BJ (cell line): ENCODE measurements around the gene KCNIP2. TPM values are rescaled to one million over a fixed set of nuclear protein-coding genes. Genes with fewer than 3 reads are reported as not detected.

Experiments used
- CTCF ChIA-PET: fragments of 350-600 bp; formaldehyde crosslinking; extraction: SDS; loops from one replicate; lab custom pipeline; 2021; ENCODE audit warnings: antibody characterized with exemption, inconsistent platforms; lab: Yijun Ruan, JAX
- POLR2A ChIA-PET: fragments of 300-600 bp; sonication (Branson Sonifier 250); formaldehyde crosslinking; extraction: SDS; loops from one replicate; lab custom pipeline; 2021; ENCODE audit warnings: antibody characterized with exemption; lab: Charles Lee
- DNase-seq: peaks from one replicate; pipeline ENCODE4 v3.0.0-alpha.2; 2011; ENCODE audit warnings: low read depth
- H3K27me3 ChIP-seq: 2 replicates; pipeline ENCODE4 v1.6.0; 2011; ENCODE audit warnings: low read length; ENCODE audit not compliant: control insufficient read depth, insufficient read depth
- H3K36me3 ChIP-seq: 2 replicates; pipeline ENCODE4 v1.5.1; 2011; ENCODE audit warnings: low read length; ENCODE audit not compliant: control insufficient read depth, insufficient read depth
- H3K4me3 ChIP-seq: 2 replicates; pipeline ENCODE4 v1.5.1; 2011; ENCODE audit warnings: low read depth, mild to moderate bottlenecking, control low read depth, low read length
- polyA plus RNA-seq: library from polyadenylated mRNA; depleted of rRNA; stranded (reverse); fragments of >200 nt; gene quantifications from 2 replicates; pipeline ENCODE4 v1.2.3, GENCODE V29; 2011
- TF ChIP-seq, protein P1 (sequence below): IDR thresholded peaks from 2 replicates; pipeline ENCODE4 v1.5.1; 2011; ENCODE audit warnings: low read depth, mild to moderate bottlenecking, control low read depth, inconsistent platforms, low read length, moderate library complexity; ENCODE audit not compliant: insufficient read depth

The KCNIP2 gene
- polyA plus RNA-seq, 1 experiment: 0.38 TPM

DNA sequence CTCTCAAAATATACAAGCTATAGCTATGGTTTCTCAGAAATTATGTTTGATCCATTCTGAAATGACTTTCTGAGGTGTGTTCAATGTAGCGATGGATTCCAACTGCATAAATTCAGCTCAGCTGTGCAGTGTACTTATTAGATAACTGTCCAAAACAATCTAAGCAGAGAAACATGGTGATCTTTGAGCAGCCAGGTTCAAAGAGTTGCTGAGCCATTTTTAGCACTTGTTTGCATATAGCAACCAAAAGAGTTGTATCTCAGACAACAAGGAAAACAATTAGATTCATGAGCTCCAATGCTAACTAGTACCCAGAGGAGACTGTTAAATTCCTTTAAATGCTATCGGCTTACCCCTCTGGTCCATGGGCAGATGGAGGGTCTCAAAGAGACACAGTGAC is 15.9 kb upstream of the KCNIP2 start:
- ChIA-PET CTCF (interaction anchor here (0.6 to 1.1 kb wide), 3 partner anchors 18 to 717 kb away, joined by 3 to 6 read pairs (median 3); no protein-coding TSS in a partner anchor), POLR2A (no interaction called here)
- DNase-seq: no peak
- TF ChIP-seq, protein P1, sequence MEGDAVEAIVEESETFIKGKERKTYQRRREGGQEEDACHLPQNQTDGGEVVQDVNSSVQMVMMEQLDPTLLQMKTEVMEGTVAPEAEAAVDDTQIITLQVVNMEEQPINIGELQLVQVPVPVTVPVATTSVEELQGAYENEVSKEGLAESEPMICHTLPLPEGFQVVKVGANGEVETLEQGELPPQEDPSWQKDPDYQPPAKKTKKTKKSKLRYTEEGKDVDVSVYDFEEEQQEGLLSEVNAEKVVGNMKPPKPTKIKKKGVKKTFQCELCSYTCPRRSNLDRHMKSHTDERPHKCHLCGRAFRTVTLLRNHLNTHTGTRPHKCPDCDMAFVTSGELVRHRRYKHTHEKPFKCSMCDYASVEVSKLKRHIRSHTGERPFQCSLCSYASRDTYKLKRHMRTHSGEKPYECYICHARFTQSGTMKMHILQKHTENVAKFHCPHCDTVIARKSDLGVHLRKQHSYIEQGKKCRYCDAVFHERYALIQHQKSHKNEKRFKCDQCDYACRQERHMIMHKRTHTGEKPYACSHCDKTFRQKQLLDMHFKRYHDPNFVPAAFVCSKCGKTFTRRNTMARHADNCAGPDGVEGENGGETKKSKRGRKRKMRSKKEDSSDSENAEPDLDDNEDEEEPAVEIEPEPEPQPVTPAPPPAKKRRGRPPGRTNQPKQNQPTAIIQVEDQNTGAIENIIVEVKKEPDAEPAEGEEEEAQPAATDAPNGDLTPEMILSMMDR: no peak
- Histone ChIP-seq H3K27me3 (no peaks in the 10 kb centered on the region), H3K4me3 (no peak overlapping the region), H3K36me3 (no peaks in the 10 kb centered on the region)

DNA sequence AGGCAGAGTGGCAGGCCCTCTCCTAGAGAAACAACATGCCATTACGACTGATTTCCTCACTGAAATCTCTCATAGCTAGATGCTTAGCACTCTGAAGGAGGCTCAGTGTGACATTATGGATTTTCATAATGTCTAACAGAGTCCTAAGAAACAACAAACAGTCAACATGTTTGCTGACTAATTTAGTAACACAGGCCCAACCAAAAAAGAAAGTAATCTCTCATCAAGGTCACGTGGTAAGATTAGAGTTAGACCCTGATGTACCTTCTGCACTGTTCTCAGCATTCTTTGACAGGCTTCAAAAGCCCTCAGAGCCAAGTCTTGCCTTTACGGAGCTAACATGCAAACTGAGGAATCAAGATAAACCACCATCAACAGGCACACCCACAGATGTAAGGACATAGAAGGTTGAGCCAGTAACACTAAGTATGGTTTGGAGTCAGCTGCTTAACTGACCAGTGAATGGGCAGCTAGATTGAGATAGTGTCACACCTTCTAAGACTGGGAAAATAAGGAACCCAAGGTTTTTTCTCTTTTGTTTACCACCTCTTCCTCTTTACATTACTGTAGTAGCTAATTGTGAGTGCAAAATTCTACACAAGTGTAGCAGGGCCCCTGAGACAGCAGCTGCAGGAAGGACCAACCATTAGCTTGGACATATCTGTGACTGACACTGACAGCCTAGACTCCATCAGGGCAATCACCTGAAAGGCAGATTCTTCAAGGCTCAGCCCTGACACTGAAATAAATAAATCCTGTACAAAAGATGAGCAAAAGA is 15.3 kb upstream of the KCNIP2 start:
- no peaks in the 10 kb centered on the region for H3K27me3 ChIP-seq
- no peak overlapping the region for H3K4me3 ChIP-seq
- POLR2A ChIA-PET: no interaction called here
- DNase-seq: no peak
- TF ChIP-seq, protein P1: no peak
- CTCF ChIA-PET: interaction anchor here (0.6 to 4.2 kb wide), 7 partner anchors 18 to 717 kb away, joined by 3 to 32 read pairs (median 3); no protein-coding TSS in a partner anchor
- no peaks in the 10 kb centered on the region for H3K36me3 ChIP-seq

DNA sequence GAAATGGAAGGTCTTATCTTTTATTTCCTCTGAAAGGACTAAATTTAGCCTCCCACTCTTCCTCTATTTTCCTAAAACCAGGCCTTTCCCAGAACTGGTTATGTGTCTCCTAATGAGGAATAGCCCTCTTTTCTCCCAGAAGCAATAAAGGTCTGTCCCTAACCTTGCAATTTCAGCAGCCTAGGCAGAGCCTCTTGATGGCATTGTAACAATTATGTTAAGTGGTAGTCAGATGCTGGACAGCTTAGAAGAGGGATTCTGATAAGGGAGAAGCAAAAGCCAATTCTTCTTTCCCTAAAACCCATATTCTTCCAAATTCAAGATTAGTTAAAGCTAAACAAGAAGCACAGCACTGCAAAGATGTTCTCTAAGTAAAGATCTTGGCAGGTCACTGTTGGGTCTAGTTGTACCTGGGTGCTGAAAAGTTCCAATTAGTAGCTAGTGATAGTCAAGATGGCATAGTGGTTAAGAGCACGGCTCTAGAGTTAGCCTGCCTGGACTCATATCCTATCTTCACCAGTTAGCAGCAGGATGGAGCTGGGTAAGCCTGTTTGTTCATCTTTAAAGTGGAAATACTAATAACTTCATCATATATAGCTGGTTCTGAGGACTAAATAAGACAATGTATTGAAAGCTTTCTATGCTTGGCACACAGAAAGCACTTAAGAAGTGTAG is 14.3 kb upstream of the KCNIP2 start:
- DNase-seq: no peak
- Histone ChIP-seq H3K4me3 (no peak overlapping the region), H3K36me3 (no peaks in the 10 kb centered on the region), H3K27me3 (no peaks in the 10 kb centered on the region)
- POLR2A ChIA-PET: no interaction called here
- CTCF ChIA-PET: interaction anchor here (0.6 to 4.2 kb wide), 4 partner anchors 18 to 255 kb away, joined by 3 to 32 read pairs (median 3); no protein-coding TSS in a partner anchor
- TF ChIP-seq, protein P1: no peak

DNA sequence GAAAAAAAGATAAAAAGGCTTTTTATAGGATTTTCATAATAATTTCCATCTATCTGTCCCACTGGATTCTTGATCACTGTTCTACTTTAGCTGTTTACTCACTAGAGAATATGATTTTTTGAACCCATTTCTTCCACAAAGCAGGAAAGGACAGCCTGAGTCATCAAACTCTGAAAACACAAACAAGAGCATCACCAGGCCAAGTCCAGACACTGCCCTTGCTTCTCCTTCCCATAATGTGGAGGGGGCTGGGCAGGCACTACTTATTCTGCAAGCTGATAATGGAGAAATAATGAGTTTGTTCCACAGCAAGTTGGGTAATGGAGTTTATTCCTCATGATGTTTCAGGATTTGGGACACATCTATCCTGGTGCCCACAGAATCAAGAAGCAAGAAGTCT is 13.0 kb upstream of the KCNIP2 start:
- POLR2A ChIA-PET: no interaction called here

More for the DNA sequence above, 13.0 kb upstream of the KCNIP2 start:
- TF ChIP-seq, protein P1: no peak
- CTCF ChIA-PET: interaction anchor here (0.6 to 4.2 kb wide), 4 partner anchors 9 to 113 kb away, joined by 3 to 32 read pairs (median 4); no protein-coding TSS in a partner anchor
- Histone ChIP-seq H3K27me3 (no peaks in the 10 kb centered on the region), H3K36me3 (no peaks in the 10 kb centered on the region; the same call in 1 of the 2 replicates), H3K4me3 (no peak overlapping the region)
- DNase-seq: no peak
